HG03521 (cell line): ENCODE results near the gene CEP97.
"Not testable (repeated sequence)": the region's sequence is repeated elsewhere in the genome, so short reads cannot be mapped to it uniquely, and the experiment has no call there.

Experiments used
- ATAC-seq: cut with Tn5 transposase; IDR thresholded peaks from one replicate; pipeline ENCODE4 v1.9.1; 2021; ENCODE audit warnings: mild to moderate bottlenecking, moderate library complexity; ENCODE audit not compliant: unreplicated experiment

Gene CEP97

GRCh38 chr3:101702726-101703125 is 21.7 kb upstream of the CEP97 start:
- ATAC-seq = no peak

- no peak for ATAC-seq
These were observed 21.2 kb upstream of the CEP97 start for GRCh38 chr3:101703169-101703568.

- ATAC-seq = not testable (repeated sequence)
These were observed 19.8 kb upstream of the CEP97 start for GRCh38 chr3:101704639-101705038.

GRCh38 chr3:101709126-101709525 is 15.3 kb upstream of the CEP97 start:
- ATAC-seq = no peak

GRCh38 chr3:101718455-101718854 is 6.0 kb upstream of the CEP97 start:
- ATAC-seq = no peak

GRCh38 chr3:101719604-101720185 is 4.7 kb upstream of the CEP97 start:
- ATAC-seq = no peak

GRCh38 chr3:101720851-101721840 is 3.3 kb upstream of the CEP97 start:
- no peak for ATAC-seq

GRCh38 chr3:101722394-101723173 is 1.8 kb upstream of the CEP97 start:
- ATAC-seq = peak; percentile 50

- peak; percentile 16 for ATAC-seq
These were observed 928 bp downstream of the CEP97 start for GRCh38 chr3:101725194-101725889.

GRCh38 chr3:101725890-101726275 is 1.5 kb downstream of the CEP97 start:
- no peak for ATAC-seq

GRCh38 chr3:101729586-101729985 is 5.2 kb downstream of the CEP97 start:
- ATAC-seq = no peak

GRCh38 chr3:101730839-101731238 is 6.4 kb downstream of the CEP97 start:
- no peak for ATAC-seq

- no peak for ATAC-seq
These were observed 7.8 kb downstream of the CEP97 start for GRCh38 chr3:101732240-101732641.

GRCh38 chr3:101735833-101736232 is 11.4 kb downstream of the CEP97 start:
- ATAC-seq = no peak

GRCh38 chr3:101741914-101742313 is 17.5 kb downstream of the CEP97 start:
- ATAC-seq = not testable (repeated sequence)

- no peak for ATAC-seq
These were observed 20.4 kb downstream of the CEP97 start for GRCh38 chr3:101744811-101745210.

GRCh38 chr3:101745934-101746333 is 21.5 kb downstream of the CEP97 start:
- ATAC-seq = not testable (repeated sequence)

GRCh38 chr3:101753386-101754113 is 29.1 kb downstream of the CEP97 start:
- ATAC-seq = not testable (repeated sequence)

GRCh38 chr3:101758224-101758623 is 33.8 kb downstream of the CEP97 start:
- ATAC-seq = no peak

GRCh38 chr3:101762041-101762646 is 37.7 kb downstream of the CEP97 start:
- no peak for ATAC-seq
